NCI-H69 (cell line): Measurements from ENCODE around the gene DIP2C.
"Not testable (repeated sequence)": the region's sequence is repeated elsewhere in the genome, so short reads cannot be mapped to it uniquely, and the experiment has no call there.

Experiments
- DNase-seq: peaks from one replicate; lab custom pipeline; 2025; lab: John Stamatoyannopoulos, UW

The DIP2C gene

DNA sequence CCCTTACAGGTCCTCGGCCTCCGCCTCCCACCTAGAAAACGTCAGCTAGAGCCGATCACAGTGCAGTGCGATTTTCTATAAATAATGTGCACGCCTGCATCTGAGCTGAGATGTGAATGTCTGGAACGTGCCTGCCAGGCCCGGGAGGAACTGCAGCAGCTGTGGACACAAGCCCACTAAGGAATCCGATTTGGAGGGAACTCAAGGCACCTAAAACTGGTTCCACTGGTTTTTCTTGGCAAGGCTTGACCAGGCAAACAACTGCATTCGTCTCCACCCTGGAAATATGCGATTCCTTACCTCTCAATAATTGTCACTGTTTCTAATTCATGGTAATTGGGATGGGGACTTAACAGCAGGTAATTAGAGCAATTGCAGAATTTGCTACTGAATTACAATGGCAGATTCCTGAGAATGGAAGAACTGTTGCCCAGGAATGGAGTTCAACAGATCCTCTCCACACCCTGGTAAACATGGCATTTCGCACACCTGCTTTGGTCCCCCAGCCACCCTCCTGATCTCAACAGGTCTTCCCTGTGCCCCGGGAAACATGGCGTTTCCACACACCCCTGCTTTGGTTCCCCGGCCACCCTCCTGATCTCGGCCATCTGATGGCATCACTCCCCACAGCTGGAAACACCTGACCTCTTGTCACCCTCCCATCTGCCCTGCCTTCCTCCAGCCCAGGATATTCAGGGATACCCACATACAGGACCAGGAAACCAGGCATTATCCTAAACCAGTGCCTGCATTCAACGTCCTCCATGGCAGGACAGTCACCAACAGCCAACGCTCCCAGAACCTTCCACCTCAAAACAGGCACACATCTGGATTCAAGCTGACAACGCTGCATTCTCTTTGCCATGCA is 76.0 kb downstream of the DIP2C start:
- DNase-seq: peak; percentile 11

DNA sequence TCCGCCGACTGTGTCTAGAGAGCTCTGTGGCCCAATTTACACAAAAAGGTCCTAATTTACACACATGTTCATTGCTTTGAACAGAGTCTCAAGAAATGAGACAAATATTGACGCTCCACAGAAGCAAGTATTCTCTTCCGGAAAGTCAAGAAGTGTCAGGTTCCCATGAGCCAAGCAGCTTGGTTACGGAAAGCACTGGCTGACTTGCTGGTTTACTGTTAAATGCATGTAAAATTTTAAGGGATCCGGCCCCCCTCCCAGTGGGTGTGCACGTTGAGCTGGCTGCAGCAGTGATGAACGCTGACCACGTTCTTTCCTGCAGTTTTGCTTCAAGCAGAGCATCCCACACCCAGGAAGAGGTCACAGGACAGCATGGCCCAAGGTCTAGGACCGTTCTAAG is 76.8 kb downstream of the DIP2C start:
- no peak for DNase-seq

DNA sequence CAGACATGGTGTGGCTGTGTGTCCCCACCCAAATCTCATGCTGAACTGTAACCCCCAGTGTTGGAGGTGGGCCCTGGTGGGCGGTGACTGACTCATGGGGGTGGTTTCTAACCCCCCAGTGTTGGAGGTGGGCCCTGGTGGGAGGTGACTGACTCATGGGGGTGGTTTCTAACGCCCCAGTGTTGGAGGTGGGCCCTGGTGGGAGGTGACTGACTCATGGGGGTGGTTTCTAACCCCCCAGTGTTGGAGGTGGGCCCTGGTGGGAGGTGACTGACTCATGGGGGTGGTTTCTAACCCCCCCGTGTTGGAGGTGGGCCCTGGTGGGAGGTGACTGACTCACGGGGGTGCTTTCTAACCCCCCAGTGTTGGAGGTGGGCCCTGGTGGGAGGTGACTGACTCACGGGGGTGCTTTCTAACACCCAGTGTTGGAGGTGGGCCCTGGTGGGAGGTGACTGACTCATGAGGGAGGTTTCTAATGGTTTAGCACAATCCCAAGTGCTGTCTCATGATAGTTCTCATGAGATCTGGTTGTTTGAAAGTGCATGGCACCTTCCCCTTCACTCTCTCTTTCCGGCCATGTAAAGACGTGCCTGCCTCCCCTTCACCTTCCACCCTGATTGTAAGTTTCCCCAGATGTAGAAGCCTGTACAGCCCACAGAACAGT is 78.7 kb downstream of the DIP2C start:
- DNase-seq: not testable (repeated sequence)

DNA sequence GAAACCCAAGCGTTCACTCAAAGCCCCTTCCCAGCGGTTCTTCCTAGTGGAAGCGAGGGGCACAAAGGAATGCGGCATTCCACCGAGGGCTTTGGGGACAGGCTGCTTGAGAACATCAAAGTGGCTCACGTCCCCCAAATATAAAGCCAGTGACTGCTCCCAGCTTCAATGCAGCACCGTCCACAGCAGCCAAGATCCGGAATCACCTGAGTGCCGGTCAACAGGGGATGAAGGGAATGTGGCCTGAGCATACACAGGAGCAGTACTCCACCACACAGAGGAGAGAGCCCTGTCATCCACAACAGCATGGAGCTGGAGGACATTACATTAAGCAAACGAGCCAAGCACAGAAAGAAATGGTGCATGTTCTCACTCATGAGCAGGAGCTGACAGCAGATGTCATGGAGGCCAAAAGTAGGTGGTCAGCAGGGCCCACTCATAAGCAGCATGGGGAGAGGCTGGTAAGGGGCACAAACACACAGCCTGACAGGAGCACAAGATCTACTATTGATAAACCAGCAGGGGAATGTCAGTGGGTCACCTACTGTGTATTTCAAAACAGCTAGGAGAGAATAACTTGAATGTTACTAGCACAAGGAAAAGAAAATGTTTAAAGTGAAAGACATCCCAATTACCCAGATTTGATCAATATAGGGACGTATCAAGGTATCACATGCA is 79.5 kb downstream of the DIP2C start:
- DNase-seq: peak; percentile 4

DNA sequence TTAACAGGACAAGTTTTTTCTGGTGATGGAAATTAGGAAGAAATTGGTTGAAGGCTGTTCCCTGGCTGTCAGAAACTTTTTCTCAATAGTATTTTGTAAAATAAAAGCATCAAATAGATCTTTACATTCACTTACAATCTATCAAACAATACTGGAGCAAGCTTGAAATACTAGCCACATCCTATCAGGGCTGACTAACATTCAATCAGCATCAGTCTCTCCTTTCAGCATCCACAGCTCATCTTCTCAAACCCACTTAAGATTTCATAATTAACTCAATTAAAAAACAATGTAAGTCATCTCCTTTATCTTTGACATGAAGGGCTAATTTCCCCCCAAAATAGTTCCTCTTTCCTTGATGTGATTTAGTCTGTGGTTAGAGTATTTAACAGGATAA is 80.2 kb downstream of the DIP2C start:
- DNase-seq: no peak

DNA sequence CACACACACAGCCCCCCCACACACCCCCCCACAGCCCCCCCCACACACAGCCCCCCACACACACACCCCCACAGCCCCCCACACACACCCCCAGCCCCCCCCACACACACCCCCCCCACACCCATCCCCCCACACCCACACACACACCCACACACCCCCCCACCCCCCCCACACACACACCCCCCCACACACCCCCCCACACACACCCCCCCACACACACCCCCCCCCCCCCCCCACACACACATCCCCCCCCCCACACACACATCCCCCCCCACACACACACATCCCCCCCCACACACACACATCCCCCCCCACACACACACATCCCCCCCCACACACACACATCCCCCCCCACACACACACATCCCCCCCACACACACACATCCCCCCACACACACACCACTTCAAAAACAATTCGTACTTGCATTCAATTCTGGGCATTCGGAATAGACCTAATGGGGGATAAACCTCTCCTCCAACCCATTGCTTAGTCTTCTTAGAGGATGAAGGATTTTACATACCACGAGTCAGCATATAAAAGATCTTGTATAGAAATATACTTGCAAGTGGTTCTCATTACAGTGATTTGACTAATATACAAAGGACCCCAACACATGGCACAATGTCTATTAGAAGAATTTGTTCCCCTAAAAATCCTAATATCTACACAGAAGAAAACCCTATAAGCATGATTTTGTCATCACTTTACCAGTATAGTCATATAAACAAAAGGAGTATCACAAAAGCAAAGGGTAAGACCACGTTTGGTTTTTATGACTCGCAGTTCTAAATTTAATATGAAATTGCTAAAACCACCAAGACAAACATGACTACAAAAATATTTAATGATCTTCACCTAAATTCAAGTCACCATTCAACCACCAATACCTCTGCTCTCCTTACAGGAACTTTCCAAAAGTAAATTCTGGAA is 80.9 kb downstream of the DIP2C start:
- peak; percentile 2 for DNase-seq

DNA sequence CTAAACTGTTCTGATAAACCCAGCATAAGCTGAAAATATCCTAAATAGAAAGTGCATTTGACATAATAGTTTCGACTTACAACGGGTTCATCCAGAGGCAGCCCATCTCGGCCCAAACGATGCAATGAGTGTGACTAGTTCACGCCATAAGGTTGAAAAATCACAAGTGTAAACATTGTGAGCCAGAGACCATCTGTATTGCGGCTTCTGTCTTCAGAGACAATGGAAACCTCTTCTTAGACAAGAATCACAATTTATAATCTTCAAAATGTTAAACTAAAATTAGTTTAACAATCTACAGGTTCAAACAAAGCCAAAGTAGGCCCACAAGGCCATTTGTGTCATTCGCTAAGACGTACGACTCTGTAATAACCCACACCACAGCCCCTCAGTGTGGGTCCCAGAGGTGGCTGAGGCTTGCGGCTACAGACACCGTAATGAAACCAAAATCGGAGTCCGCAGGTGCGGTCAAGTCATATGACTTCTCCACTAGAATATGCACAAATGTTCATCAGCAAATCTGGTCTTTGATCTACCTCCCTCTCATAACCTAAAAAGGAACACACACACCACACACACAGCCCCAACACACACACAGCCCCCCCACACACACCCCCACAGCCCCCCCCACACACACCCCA is 81.8 kb downstream of the DIP2C start:
- DNase-seq: no peak

DNA sequence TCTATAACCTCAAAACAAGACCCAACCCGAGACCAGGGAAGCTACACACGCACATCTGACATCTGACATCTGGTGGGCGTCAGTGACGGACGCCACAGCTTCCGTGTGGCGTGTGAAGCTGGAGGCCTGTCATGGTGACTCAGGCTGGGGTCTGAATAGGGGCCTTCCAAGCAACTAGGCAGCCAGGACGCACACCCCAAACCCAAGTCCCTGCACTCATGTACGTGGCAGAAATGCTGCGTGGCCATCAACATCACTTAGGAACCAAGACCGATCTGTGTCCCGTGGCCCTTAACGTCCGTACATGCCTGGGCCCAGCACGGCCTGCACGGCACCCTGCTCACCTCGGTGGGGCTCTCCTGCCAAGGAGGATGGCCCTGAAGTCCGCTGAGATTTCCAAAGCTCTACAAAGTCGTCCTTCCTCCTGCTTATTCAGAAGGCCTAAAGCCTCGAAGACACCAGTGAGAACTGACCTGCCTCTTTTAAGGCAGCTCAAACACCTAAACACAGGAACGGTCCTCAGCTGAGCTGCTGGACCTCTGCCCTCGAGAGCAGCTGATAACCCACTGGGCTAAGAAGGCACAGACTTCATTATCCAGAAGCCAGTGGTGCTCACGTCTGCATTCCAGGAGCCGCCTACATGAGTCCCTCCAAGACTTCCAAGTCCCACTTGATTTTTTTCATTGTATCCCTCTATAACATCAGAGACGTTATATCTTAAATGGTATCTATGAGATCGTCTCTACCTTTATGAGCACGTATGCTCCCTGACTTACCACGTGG is 82.5 kb downstream of the DIP2C start:
- no peak for DNase-seq

DNA sequence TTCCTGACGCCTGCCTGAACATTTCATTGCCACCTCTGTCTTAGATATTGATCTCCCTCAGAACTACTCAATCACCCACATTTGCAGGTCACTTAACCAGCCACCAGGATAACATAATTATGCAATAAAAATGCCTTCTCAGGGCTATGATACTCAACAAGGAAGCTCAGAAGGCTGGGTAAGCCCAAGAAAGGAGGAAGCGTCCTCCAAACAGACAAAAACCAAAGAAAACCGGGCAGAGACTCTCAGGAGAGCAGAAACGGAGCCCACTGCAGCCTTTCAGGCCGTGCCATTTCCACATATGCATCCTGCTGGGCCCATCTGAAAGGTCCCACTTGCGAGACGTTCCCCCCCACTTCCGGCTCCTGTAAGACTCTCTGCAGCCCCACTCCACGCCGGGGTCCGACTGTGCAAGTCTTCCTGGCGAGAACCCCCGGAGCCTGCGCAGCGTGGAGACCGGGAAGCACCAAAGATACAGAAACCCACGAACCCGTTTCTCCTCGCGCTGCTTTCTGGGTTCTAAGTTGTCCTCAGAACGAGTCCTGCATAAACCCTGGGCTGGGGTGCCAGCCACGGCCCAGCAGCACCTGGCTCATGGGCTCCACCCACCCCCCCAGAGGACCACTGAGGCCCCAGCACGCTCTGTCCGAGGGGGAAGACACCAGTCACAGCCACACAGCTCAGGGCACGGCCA is 83.7 kb downstream of the DIP2C start:
- no peak for DNase-seq

DNA sequence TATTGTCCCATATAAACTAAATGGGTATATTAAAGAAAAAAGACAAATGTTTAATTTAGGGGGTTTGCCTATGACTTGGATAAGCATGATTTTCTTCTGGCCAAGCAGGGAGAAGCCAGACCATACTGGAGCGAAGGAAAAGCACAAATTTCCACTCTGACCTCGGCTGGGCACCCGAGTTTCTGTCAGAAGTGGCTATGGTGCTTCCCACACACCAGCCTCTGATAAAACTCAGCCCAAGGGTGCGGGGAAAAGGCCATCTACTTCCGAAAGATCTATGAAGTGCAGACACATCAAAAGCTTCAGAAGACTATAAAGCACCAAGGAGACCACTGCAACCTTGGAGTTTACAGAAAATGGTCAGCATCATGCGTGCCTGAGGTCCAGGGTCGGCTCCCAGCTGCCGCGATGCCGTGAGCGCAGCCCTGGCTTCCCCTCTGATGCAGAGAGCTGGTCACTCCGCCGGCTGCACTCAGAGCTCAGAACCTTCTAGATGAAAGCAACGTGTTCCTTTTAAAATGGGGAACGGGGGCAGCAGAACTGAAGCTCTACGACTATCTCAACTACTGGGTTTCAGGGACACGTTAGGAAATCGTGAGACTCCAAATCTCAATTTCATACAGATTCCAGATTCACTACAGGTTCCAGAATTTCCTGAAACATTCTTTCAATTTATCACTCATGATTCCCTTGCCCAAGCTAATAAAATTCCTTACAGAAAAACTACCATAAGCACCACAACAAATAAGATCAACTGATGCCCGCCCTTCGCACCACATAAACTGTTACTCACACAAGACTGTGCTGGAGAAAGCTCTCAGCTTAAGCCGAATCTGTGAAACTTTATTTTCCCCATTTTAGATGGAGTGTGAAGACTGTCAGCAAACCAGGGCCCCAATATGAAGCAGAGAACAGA is 84.5 kb downstream of the DIP2C start:
- DNase-seq: no peak

DNA sequence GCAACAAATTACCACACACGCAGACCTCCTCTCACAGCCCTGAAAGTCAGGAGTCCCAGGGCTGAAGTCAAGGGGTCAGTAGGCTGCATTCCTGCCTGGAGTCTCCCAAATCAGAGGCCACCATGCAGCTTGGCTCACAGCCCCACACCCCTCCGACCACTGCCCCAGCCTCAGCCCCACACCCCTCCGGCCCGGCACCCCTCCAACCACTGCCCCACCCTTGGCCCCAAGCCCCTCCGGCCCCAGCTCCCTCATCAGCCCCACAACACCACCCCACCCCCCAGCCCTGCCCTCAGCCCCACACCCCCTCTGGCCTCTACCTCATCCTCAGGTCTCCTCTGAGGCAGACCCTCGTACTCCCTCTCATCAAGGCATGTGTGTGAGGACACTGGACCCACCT is 85.7 kb downstream of the DIP2C start:
- no peak for DNase-seq

DNA sequence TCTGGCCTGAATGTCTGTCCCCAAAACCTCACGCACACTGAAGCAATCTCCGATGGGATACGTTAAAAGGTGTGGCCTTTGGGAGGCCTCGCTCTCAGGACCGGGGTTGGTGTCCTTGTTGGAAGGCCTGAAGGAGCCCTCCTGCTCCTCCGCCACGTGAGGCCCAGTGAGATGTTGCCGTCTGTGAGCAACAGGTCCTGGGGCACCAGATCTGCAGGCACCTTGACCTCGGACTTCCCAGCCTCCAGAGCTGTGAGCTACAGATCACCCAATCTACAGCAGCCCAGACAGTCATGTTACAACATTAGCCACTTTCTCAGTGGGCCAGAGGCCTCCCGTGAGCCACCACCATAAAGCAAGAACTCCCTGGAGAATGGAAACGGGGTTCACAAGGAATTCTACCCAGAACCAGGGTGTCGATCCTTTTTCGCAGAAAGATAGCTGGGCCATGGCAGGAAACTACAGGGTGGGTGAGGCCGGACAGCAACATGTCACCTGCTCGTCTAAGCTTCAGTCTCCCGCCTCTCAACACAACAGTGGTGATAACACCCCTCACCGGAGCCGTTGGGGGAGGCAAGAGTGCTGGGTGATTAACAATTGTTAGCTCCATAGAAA is 87.0 kb downstream of the DIP2C start:
- DNase-seq: no peak

DNA sequence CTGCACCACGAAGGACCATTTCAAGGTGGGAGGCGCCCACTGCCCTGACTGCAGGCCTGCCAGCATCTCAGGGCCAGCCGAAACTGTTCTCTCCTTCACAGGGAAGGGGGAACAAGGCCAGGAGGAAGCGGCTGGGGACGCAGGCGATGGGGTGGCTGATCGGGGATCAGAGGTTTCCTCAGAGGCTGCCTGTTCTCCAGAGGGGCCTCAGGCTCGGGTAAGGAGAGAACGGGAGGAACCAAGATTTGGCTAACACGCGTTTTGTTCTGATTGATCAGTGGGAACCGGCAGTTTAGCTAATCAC is 87.9 kb downstream of the DIP2C start:
- DNase-seq: no peak

DNA sequence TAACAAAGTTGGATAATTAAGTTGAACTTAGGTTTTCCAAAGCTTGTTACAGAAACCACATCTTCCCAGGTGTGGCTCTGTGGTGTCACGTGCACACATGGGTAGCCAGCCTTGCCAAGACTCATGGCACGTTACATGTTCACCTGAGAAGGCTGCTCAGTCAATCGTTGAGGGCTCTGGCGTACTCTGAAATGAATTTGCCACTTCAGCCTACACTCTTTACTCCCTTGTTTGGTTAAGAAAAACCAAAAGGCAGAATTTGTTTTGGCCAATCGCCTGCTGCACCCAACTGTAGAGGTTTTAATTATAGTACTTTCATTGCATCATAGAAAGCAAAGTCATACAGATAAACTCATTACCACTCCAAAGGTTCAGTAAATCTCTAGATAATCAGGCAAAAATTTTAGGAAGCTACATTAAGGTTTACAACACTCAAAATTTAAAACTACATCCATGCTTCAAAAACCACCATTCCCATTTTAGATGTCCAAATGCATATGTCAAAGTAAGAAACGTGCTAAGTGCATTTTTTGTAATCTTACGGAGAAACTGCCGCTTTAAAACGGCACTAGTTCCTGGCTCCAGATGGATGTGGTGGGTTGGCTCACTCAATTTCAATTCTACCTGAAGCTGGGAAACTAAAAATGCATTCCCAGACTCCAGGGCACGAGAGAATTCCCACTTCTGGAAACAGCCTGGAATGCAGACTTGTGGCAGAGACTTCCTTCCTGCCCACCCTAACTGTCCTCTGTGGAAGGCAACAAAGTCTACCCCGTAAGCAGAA is 88.4 kb downstream of the DIP2C start:
- no peak for DNase-seq

DNA sequence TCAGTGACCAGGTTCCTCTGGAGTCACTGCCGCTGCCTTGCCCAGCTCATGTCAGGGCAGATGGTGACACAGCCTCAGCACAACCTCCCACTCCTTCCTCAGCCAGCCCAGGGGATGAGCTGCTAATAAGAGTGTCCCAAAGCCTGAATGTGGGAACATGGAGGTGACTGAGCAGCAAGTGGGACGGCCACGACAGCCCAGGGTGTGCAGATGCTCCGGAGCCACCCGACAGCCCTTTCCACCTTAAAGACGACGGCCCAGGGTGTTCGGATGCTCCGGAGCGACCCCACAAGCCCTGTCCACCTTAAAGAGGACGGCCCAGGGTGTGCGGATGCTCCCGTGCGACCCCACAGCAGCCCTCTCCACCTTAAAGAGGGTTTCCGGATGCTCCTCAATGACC is 89.2 kb downstream of the DIP2C start:
- no peak for DNase-seq

DNA sequence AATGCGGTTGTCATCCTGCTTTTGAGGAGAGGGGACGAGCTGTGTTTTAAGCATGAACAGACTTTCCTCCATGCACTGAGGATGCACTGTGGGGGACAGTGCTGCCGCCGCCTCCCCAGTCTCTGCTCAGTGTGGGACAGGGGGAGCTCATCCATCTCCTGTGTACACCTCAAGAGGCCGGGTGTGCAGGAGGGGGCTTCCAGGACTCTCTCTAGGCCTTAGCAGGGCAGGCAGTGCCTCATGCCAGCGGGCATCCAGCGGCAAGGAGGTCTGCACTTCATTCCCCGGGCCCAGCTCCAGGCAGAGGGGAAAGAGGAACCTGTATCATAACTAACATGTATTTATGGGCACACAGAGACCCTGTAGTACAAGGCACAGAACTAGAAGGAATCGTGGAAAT is 89.7 kb downstream of the DIP2C start:
- DNase-seq: no peak

DNA sequence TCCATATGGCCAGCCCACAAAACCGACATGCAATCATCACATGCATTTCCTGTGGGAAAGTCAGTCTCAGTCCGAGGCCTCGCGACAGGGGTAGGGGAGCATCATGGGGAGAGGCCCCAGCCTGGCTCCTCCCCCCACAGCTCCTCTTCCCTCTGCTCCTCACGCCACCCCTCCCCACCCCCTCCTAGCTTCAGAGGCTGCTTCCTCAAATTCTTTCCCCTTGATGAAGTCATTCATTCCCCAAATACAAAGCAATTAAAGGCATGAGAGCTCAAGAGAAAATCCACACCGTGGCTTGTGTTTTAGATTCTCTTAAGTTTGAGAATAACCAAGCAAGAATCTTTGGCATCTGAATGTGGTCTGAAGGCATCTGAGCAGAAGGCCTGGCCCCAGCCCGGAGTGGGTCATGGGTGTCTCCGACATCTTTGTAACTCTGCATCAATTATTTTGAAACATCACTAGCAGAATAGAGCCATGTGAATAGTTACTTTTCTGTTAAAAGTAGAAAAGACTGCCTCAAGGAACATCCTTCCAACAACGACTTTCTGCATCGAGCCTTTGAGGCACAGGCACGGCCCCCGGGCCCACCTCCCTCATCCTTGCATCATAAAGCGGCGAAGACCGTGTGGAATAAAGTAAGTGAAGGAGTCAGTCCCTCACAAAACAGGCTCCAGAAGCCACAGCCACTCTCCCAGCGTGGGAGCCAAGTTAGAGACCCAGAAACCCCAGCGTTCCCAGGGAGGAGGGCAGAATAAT is 90.9 kb downstream of the DIP2C start:
- DNase-seq: no peak
